Neural progenitor cell (in vitro differentiated cells): Measurements from ENCODE around the gene PCSK5.

Experiments
- EZH2phosphoT487 ChIP-seq: fragments of 200-600 bp; sonication (generic); IDR thresholded peaks from 2 replicates; pipeline ENCODE4 v1.6.1; 2017; ENCODE audit warnings: antibody characterized with exemption
- TF ChIP-seq, protein P1 (sequence below): fragments of 200-600 bp; sonication (generic); IDR thresholded peaks from 2 replicates; pipeline ENCODE4 v1.5.1; 2017; ENCODE audit warnings: antibody characterized with exemption, mild to moderate bottlenecking

- TF ChIP-seq EZH2phosphoT487 = no peak
- TF ChIP-seq, protein P1, sequence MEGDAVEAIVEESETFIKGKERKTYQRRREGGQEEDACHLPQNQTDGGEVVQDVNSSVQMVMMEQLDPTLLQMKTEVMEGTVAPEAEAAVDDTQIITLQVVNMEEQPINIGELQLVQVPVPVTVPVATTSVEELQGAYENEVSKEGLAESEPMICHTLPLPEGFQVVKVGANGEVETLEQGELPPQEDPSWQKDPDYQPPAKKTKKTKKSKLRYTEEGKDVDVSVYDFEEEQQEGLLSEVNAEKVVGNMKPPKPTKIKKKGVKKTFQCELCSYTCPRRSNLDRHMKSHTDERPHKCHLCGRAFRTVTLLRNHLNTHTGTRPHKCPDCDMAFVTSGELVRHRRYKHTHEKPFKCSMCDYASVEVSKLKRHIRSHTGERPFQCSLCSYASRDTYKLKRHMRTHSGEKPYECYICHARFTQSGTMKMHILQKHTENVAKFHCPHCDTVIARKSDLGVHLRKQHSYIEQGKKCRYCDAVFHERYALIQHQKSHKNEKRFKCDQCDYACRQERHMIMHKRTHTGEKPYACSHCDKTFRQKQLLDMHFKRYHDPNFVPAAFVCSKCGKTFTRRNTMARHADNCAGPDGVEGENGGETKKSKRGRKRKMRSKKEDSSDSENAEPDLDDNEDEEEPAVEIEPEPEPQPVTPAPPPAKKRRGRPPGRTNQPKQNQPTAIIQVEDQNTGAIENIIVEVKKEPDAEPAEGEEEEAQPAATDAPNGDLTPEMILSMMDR = no peak
Observed at GRCh38 chr9:75907923-75908322, 17.4 kb downstream of the PCSK5 start.
